Smooth muscle cell of the coronary artery (primary cell): Measurements from ENCODE around the gene ECE2. TPM values are rescaled to one million over a fixed set of nuclear protein-coding genes. Genes with fewer than 3 reads are reported as not detected.

Experiments
- total RNA-seq: library from RNA; depleted of rRNA; stranded (reverse); fragments of >200 nt; gene quantifications from 2 replicates; pipeline ENCODE4 v1.2.3, GENCODE V29; 2014; ENCODE audit warnings: low replicate concordance

The ECE2 gene
- total RNA-seq: not detected in 2 replicates

GRCh38 chr3:184275961-184276910, at the start of gene ECE2:
TSS of gene ECE2 (plus strand) at chr3:184276022. CDS start at chr3:184276154, 132 bp downstream.

GRCh38 chr3:184229394-184230080, 46.3 kb upstream of the ECE2 start, which contains the start of gene VWA5B2:
TSS of gene VWA5B2 (plus strand) at chr3:184229585. CDS start at chr3:184230529, 944 bp downstream.

GRCh38 chr3:184248454-184249411, 27.1 kb upstream of the ECE2 start, which contains the start of gene ALG3:
TSS of gene ALG3 (minus strand) at chr3:184248962. CDS start at chr3:184248940, 22 bp downstream.

GRCh38 chr3:184249412-184250166, 26.2 kb upstream of the ECE2 start, which contains the start of gene EEF1AKMT4:
TSS of gene EEF1AKMT4 (plus strand) at chr3:184249672. CDS start at chr3:184249695, 23 bp downstream.

GRCh38 chr3:184261270-184261853, 14.5 kb upstream of the ECE2 start, which contains the start of gene CAMK2N2:
TSS of gene CAMK2N2 (minus strand) at chr3:184261553. CDS start at chr3:184261285, 268 bp downstream.

GRCh38 chr3:184298759-184299487, 23.1 kb downstream of the ECE2 start, which contains the start of gene PSMD2:
TSS of gene PSMD2 (plus strand) at chr3:184299241. CDS start at chr3:184299267, 26 bp downstream.

GRCh38 chr3:184314363-184314699, 38.5 kb downstream of the ECE2 start, which contains the start of gene EIF4G1:
TSS of gene EIF4G1 (plus strand) at chr3:184314606. CDS start at chr3:184315797, 1,191 bp downstream.

GRCh38 chr3:184337399-184337714, 61.5 kb downstream of the ECE2 start, which contains the start of gene FAM131A:
TSS of gene FAM131A (plus strand) at chr3:184337600. CDS start at chr3:184337631, 31 bp downstream.

Other genes with a start within 250 kb of the ECE2 start
- gene HTR3D, start 244.3 kb upstream of the ECE2 start, total RNA-seq: not detected in 2 replicates
- not detected in 2 replicates for gene HTR3C, start 223.0 kb upstream of the ECE2 start, total RNA-seq
- gene HTR3E, start 179.0 kb upstream of the ECE2 start, total RNA-seq: not detected in 2 replicates
- gene EIF2B5, start 140.7 kb upstream of the ECE2 start, total RNA-seq: 31.4 and 35.0 TPM in 2 replicates
- gene DVL3, start 120.6 kb upstream of the ECE2 start, total RNA-seq: 35.6 and 48.4 TPM in 2 replicates
- gene AP2M1, start 101.2 kb upstream of the ECE2 start, total RNA-seq: 739 and 849 TPM in 2 replicates
- 51.6 and 85.5 TPM in 2 replicates for gene ABCF3, start 89.8 kb upstream of the ECE2 start, total RNA-seq
- 1.3 TPM in 1 of 2 replicates, not detected in the other for gene VWA5B2, start 46.4 kb upstream of the ECE2 start, total RNA-seq
- 23.9 and 32.4 TPM in 2 replicates for gene ALG3, start 27.1 kb upstream of the ECE2 start, total RNA-seq
- gene EEF1AKMT4, start 26.4 kb upstream of the ECE2 start, total RNA-seq: 1.6 and 4.3 TPM in 2 replicates
- gene CAMK2N2, start 14.5 kb upstream of the ECE2 start, total RNA-seq: 0.12 and 0.23 TPM in 2 replicates
- gene PSMD2, start 23.2 kb downstream of the ECE2 start, total RNA-seq: 574 and 714 TPM in 2 replicates
- 280 and 290 TPM in 2 replicates for gene EIF4G1, start 38.6 kb downstream of the ECE2 start, total RNA-seq
- 15.0 and 16.9 TPM in 2 replicates for gene FAM131A, start 61.6 kb downstream of the ECE2 start, total RNA-seq
- gene CLCN2, start 85.6 kb downstream of the ECE2 start, total RNA-seq: 1.7 and 3.5 TPM in 2 replicates
- gene POLR2H, start 85.7 kb downstream of the ECE2 start, total RNA-seq: 75.2 and 83.0 TPM in 2 replicates
- gene THPO, start 102.2 kb downstream of the ECE2 start, total RNA-seq: 0.12 TPM in 1 of 2 replicates, not detected in the other
- gene CHRD, start 104.0 kb downstream of the ECE2 start, total RNA-seq: 0.08 and 1.4 TPM in 2 replicates